Endothelial cell (in vitro differentiated cells): ENCODE data around the gene SDCCAG8. TPM values are rescaled to one million over a fixed set of nuclear protein-coding genes. Genes with fewer than 3 reads are reported as not detected.
A peak's percentile ranks its signal among the peaks of the same experiment; 100 is the strongest.

Experiments
- DNase-seq: peaks from one replicate; pipeline ENCODE4 v3.0.0; 2021; ENCODE audit warnings: low spot score
- H3K27ac Mint-ChIP-seq: one replicate; pipeline ENCODE4 v1.8.0; 2021; ENCODE audit warnings: mixed read lengths, inconsistent platforms; ENCODE audit not compliant: unreplicated experiment
- H3K27me3 Mint-ChIP-seq: one replicate; pipeline ENCODE4 v1.8.0; 2021; ENCODE audit warnings: mild to moderate bottlenecking, moderate library complexity, mixed read lengths, inconsistent platforms; ENCODE audit not compliant: unreplicated experiment
- H3K36me3 Mint-ChIP-seq: one replicate; pipeline ENCODE4 v1.8.0; 2021; ENCODE audit warnings: mild to moderate bottlenecking, low read depth, mixed read lengths, inconsistent platforms; ENCODE audit not compliant: unreplicated experiment
- H3K4me1 Mint-ChIP-seq: one replicate; pipeline ENCODE4 v1.8.0; 2021; ENCODE audit warnings: mild to moderate bottlenecking, mixed read lengths, inconsistent platforms; ENCODE audit not compliant: unreplicated experiment
- H3K4me3 Mint-ChIP-seq: one replicate; pipeline ENCODE4 v1.8.0; 2021; ENCODE audit warnings: mild to moderate bottlenecking, mixed read lengths, inconsistent platforms; ENCODE audit not compliant: unreplicated experiment
- H3K9me3 Mint-ChIP-seq: one replicate; pipeline ENCODE4 v1.8.0; 2021; ENCODE audit warnings: mixed read lengths, inconsistent platforms; ENCODE audit not compliant: unreplicated experiment
- total RNA-seq: library from RNA; stranded (reverse); fragmentation: NEBNext Ultra II Directional; extraction: Animal tissue kit (Norgen Biotek cat#: 25700); gene quantifications from one replicate; pipeline ENCODE4 v1.2.1, GENCODE V29; 2021; ENCODE audit not compliant: unreplicated experiment
- TF ChIP-seq, protein P1 (sequence below): fragments of 200-600 bp; sonication (generic); IDR thresholded peaks from one replicate; pipeline ENCODE4 v1.5.0; 2021; ENCODE audit warnings: antibody characterized with exemption; ENCODE audit not compliant: unreplicated experiment

The SDCCAG8 gene
- total RNA-seq, 1 donor from 2014 or later = 41.9 TPM

DNA sequence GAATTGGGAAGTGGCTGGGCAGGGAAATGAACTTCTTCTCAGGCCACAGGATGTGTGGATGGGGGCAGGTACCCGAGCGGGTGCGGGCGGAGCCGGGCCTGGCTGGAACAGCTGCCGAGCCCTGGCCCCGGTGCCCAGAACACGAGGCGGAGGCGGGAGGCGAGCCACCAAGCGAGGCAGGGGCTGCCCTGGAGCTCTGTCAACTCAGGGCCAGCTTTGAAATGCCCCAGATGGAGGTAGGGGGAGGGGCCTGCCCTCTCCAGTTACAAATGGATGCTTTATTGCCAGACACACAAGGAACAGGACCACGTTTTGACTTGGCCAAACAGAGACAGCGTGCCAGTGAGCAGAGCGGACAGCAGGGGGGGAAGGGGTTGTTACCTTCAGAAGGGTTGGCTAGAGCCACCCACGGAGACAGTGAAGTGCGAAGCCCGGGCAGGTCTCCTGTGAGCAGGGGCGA lies 240.4 kb downstream of the SDCCAG8 start:
- TF ChIP-seq, protein P1, sequence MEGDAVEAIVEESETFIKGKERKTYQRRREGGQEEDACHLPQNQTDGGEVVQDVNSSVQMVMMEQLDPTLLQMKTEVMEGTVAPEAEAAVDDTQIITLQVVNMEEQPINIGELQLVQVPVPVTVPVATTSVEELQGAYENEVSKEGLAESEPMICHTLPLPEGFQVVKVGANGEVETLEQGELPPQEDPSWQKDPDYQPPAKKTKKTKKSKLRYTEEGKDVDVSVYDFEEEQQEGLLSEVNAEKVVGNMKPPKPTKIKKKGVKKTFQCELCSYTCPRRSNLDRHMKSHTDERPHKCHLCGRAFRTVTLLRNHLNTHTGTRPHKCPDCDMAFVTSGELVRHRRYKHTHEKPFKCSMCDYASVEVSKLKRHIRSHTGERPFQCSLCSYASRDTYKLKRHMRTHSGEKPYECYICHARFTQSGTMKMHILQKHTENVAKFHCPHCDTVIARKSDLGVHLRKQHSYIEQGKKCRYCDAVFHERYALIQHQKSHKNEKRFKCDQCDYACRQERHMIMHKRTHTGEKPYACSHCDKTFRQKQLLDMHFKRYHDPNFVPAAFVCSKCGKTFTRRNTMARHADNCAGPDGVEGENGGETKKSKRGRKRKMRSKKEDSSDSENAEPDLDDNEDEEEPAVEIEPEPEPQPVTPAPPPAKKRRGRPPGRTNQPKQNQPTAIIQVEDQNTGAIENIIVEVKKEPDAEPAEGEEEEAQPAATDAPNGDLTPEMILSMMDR = no peak
- peak overlapping the region; percentile 15 for H3K4me3 Mint-ChIP-seq
- peaks cover 7% of the 10 kb centered on the region for H3K4me1 Mint-ChIP-seq
- no peak for DNase-seq
- peaks cover 11% of the 10 kb centered on the region for H3K27me3 Mint-ChIP-seq
- peaks cover 23% of the 10 kb centered on the region for H3K36me3 Mint-ChIP-seq
- H3K9me3 Mint-ChIP-seq = no peaks in the 10 kb centered on the region
- H3K27ac Mint-ChIP-seq = no peak overlapping the region

- Mint-ChIP-seq H3K4me3 (peak overlapping the region; percentile 9), H3K27ac (no peak overlapping the region), H3K4me1 (peaks cover 7% of the 10 kb centered on the region), H3K36me3 (peaks cover 23% of the 10 kb centered on the region), H3K9me3 (no peaks in the 10 kb centered on the region), H3K27me3 (peaks cover 6% of the 10 kb centered on the region)
- no peak for DNase-seq
- TF ChIP-seq, protein P1 = no peak
Observed at GRCh38 chr1:243496806-243497205, 241.0 kb downstream of the SDCCAG8 start.

- Mint-ChIP-seq H3K4me1 (peaks cover 7% of the 10 kb centered on the region), H3K4me3 (no peak overlapping the region), H3K9me3 (no peaks in the 10 kb centered on the region), H3K27me3 (peaks cover 6% of the 10 kb centered on the region), H3K27ac (no peak overlapping the region), H3K36me3 (peaks cover 27% of the 10 kb centered on the region)
- no peak for DNase-seq
- TF ChIP-seq, protein P1 = no peak
Observed at GRCh38 chr1:243497939-243498681, 242.3 kb downstream of the SDCCAG8 start.

GRCh38 chr1:243499248-243499647 lies 243.4 kb downstream of the SDCCAG8 start:
- Mint-ChIP-seq H3K4me1 (peaks cover 2% of the 10 kb centered on the region), H3K4me3 (no peak overlapping the region), H3K36me3 (peaks cover 25% of the 10 kb centered on the region), H3K9me3 (no peaks in the 10 kb centered on the region), H3K27me3 (peaks cover 3% of the 10 kb centered on the region), H3K27ac (no peak overlapping the region)
- TF ChIP-seq, protein P1 = no peak
- no peak for DNase-seq

- Mint-ChIP-seq H3K9me3 (no peaks in the 10 kb centered on the region), H3K27me3 (peaks cover 3% of the 10 kb centered on the region), H3K4me1 (peaks cover 2% of the 10 kb centered on the region)
Observed at GRCh38 chr1:243499711-243500110, 243.9 kb downstream of the SDCCAG8 start.

More at GRCh38 chr1:243499711-243500110, 243.9 kb downstream of the SDCCAG8 start:
- Mint-ChIP-seq H3K4me3 (no peak overlapping the region), H3K27ac (no peak overlapping the region), H3K36me3 (peaks cover 22% of the 10 kb centered on the region)
- DNase-seq = no peak
- TF ChIP-seq, protein P1 = no peak
